Activated CD4-positive, alpha-beta memory T cell treated with anti-CD3 and anti-CD28 coated beads for 36 hours (primary cell): Measurements from ENCODE around the gene TCEA2. TPM values are rescaled to one million over a fixed set of nuclear protein-coding genes. Genes with fewer than 3 reads are reported as not detected.
"Not testable (repeated sequence)": the region's sequence is repeated elsewhere in the genome, so short reads cannot be mapped to it uniquely, and the experiment has no call there.

Experiments used
- CTCF ChIA-PET: fragments of 350-600 bp; sonication (Branson Sonifier 250); formaldehyde crosslinking; loops from one replicate; lab custom pipeline; 2021; ENCODE audit warnings: antibody characterized with exemption, inconsistent platforms; lab: Charles Lee
- POLR2A ChIA-PET: fragments of 350-600 bp; sonication (Branson Sonifier 250); formaldehyde crosslinking; loops from one replicate; lab custom pipeline; 2021; ENCODE audit warnings: antibody characterized with exemption; lab: Charles Lee
- DNase-seq: peaks from one replicate; pipeline ENCODE4 v3.0.0-alpha.2; 2020
- H3K27ac Mint-ChIP-seq: one replicate; pipeline ENCODE4 v1.8.0; 2021; ENCODE audit warnings: mixed read lengths
- H3K27me3 Mint-ChIP-seq: one replicate; pipeline ENCODE4 v1.8.0; 2021; ENCODE audit warnings: mixed read lengths
- H3K36me3 Mint-ChIP-seq: one replicate; pipeline ENCODE4 v1.8.0; 2021; ENCODE audit warnings: mixed read lengths
- H3K4me1 Mint-ChIP-seq: one replicate; pipeline ENCODE4 v1.8.0; 2021; ENCODE audit warnings: low read depth, mixed read lengths
- H3K4me3 Mint-ChIP-seq: one replicate; pipeline ENCODE4 v1.8.0; 2021; ENCODE audit warnings: mild to moderate bottlenecking, mixed read lengths
- H3K9me3 Mint-ChIP-seq: one replicate; pipeline ENCODE4 v1.8.0; 2021; ENCODE audit warnings: mixed read lengths
- intact Hi-C: fragments of 100-400 bp; cut with micrococcal nuclease; formaldehyde crosslinking; loops from one replicate; pipeline ENCODE4 v1.15.1; 2023
- total RNA-seq, 2 experiments: library from RNA; stranded (reverse); gene quantifications; one replicate each; pipeline ENCODE4 v1.2.3, GENCODE V29; 2021

Gene TCEA2
- total RNA-seq, 2 experiments from 2014 or later, result 27.3 to 29.9 TPM

DNA sequence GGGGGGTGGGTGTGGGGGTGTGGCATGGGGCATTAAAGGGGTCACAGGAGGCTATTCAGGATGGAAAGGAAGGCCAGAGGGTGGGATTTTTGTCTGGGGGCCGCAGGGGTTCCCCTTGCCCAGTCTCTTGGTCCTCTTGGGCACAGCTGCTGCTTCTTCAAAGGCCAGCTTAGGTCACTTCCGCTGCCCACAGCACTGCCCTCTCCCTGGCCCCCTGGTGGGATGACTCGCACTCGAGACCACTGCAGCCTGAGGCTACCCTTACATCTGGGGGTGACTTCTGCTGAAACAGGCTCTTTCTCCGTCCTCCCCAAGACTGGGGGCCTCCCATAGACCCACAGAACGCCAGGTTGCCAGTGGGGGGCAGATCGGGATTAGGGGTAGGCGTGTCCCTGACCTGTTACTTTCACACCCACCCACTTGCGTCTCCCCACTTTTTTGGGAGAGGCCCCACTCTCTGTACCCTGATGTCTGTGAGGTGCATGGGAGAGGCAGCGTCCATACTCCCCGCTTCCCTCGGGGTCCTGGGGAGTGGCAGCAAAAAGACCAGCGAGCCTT, 19.9 kb downstream of the TCEA2 start:
- Mint-ChIP-seq H3K4me3 (peak overlapping the region; percentile 72), H3K36me3 (no peaks in the 10 kb centered on the region), H3K27me3 (peaks cover 3% of the 10 kb centered on the region), H3K4me1 (peaks cover 20% of the 10 kb centered on the region), H3K9me3 (peaks cover 5% of the 10 kb centered on the region), H3K27ac (no peak overlapping the region)
- ChIA-PET POLR2A (interaction anchor here (0.6 to 1.3 kb wide), 2 partner anchors 73 to 297 kb away, joined by 3 read pairs; no protein-coding TSS in a partner anchor), CTCF (interaction anchor here (0.6 to 5.1 kb wide), 10 partner anchors 13 to 447 kb away, joined by 3 to 51 read pairs (median 4); no protein-coding TSS in a partner anchor)
- intact Hi-C loops, result loop anchor here (1.0 kb wide), 1 partner anchor 37 kb away; no protein-coding TSS in a partner anchor
- peak; percentile 13 for DNase-seq

- H3K27me3 Mint-ChIP-seq, result peaks cover 3% of the 10 kb centered on the region
- H3K4me3 Mint-ChIP-seq, result peak overlapping the region; percentile 72
- intact Hi-C loops, result loop anchor here (1.0 kb wide), 1 partner anchor 37 kb away; no protein-coding TSS in a partner anchor
- POLR2A ChIA-PET, result interaction anchor here (1.3 kb wide), 1 partner anchor 298 kb away, joined by 3 read pairs; no protein-coding TSS in a partner anchor
- no peak overlapping the region for H3K27ac Mint-ChIP-seq
- CTCF ChIA-PET, result interaction anchor here (0.6 to 5.1 kb wide), 17 partner anchors 8 to 447 kb away, joined by 3 to 51 read pairs (median 3); partner anchors contain the start of genes NPBWR2 and SAMD10
- H3K9me3 Mint-ChIP-seq, result peaks cover 9% of the 10 kb centered on the region
- no peaks in the 10 kb centered on the region for H3K36me3 Mint-ChIP-seq
- DNase-seq, result peak; percentile 80
- H3K4me1 Mint-ChIP-seq, result peaks cover 20% of the 10 kb centered on the region
These were observed 20.4 kb downstream of the TCEA2 start for GRCh38 chr20:64083378-64083803.

- H3K27ac Mint-ChIP-seq, result no peak within 1 kb of the TSS
- H3K9me3 Mint-ChIP-seq, result peaks cover 9% of the 10 kb centered on the region
- H3K36me3 Mint-ChIP-seq, result no peaks in the 10 kb centered on the region
- CTCF ChIA-PET, result interaction anchor here (0.6 to 5.1 kb wide), 17 partner anchors 9 to 202 kb away, joined by 3 to 51 read pairs (median 4); partner anchors contain the start of genes NPBWR2 and SAMD10
- H3K4me1 Mint-ChIP-seq, result peaks cover 20% of the 10 kb centered on the region
- POLR2A ChIA-PET, result interaction anchor here (1.2 to 1.3 kb wide), 2 partner anchors 219 to 298 kb away, joined by 3 read pairs; partner anchors contain the start of gene TPD52L2
- intact Hi-C loops, result loop anchor here (1.0 kb wide), 1 partner anchor 36 kb away; no protein-coding TSS in a partner anchor
- H3K27me3 Mint-ChIP-seq, result peaks cover 3% of the 10 kb centered on the region
- H3K4me3 Mint-ChIP-seq, result peak within 1 kb of the TSS; percentile 72
- no peak for DNase-seq
These were observed 21.0 kb downstream of the TCEA2 start, which contains the start of gene LKAAEAR1 for GRCh38 chr20:64083804-64084684. LKAAEAR1 (minus strand) TSS chr20:64084398; CDS start chr20:64084219, 179 bp downstream.

- H3K36me3 Mint-ChIP-seq, result no peaks in the 10 kb centered on the region
- H3K4me1 Mint-ChIP-seq, result peaks cover 20% of the 10 kb centered on the region
- ChIA-PET POLR2A (interaction anchor here (1.2 kb wide), 1 partner anchor 219 kb away, joined by 3 read pairs; the partner anchor contains the start of gene TPD52L2), CTCF (interaction anchor here (0.7 to 5.1 kb wide), 5 partner anchors 18 to 201 kb away, joined by 4 to 51 read pairs (median 11); no protein-coding TSS in a partner anchor)
- intact Hi-C loops, result no loop called here
- H3K27ac Mint-ChIP-seq, result no peak overlapping the region
- peak overlapping the region; percentile 67 for H3K4me3 Mint-ChIP-seq
- peaks cover 9% of the 10 kb centered on the region for H3K9me3 Mint-ChIP-seq
- H3K27me3 Mint-ChIP-seq, result peaks cover 3% of the 10 kb centered on the region
- DNase-seq, result no peak
These were observed 21.7 kb downstream of the TCEA2 start for GRCh38 chr20:64084685-64085152.

DNA sequence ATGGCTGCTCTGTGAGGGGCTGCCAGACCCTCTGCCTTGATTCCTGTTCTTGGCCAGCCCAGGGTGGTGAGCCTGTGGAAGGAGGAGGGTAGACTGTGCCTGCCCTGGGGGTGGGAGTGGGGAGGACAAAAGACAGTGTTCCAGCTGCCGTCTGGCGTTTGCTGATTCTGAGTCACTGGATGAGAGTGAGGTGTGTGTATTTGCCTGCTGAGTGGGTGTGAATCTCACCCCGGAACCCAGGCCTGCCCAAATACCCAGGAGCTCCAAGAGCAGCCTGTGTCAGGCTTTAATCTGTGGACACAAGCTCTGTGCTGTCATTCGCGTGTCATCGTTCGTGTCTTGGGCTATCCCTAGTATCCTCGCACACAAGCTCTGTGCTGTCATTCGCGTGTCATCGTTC, 23.8 kb downstream of the TCEA2 start:
- Mint-ChIP-seq H3K27me3 (peaks cover 3% of the 10 kb centered on the region), H3K27ac (no peak overlapping the region), H3K4me3 (no peak overlapping the region), H3K9me3 (peaks cover 9% of the 10 kb centered on the region), H3K36me3 (no peaks in the 10 kb centered on the region), H3K4me1 (peaks cover 16% of the 10 kb centered on the region)
- no peak for DNase-seq
- CTCF ChIA-PET, result no interaction called here
- intact Hi-C loops, result no loop called here
- POLR2A ChIA-PET, result no interaction called here

GRCh38 chr20:64087226-64087825, 24.3 kb downstream of the TCEA2 start:
- peaks cover 12% of the 10 kb centered on the region for H3K4me1 Mint-ChIP-seq
- intact Hi-C loops, DNase-seq, H3K4me3 Mint-ChIP-seq, H3K36me3 Mint-ChIP-seq, H3K9me3 Mint-ChIP-seq, CTCF ChIA-PET, H3K27me3 Mint-ChIP-seq, H3K27ac Mint-ChIP-seq, POLR2A ChIA-PET: not testable (repeated sequence)

- H3K27me3 Mint-ChIP-seq, result not testable (repeated sequence)
- CTCF ChIA-PET, result interaction anchor here (1.2 kb wide), 1 partner anchor 13 kb away, joined by 3 read pairs; no protein-coding TSS in a partner anchor
These were observed 25.6 kb downstream of the TCEA2 start for GRCh38 chr20:64088586-64088985.

GRCh38 chr20:64090165-64090564, 27.2 kb downstream of the TCEA2 start:
- ChIA-PET POLR2A (no interaction called here), CTCF (interaction anchor here (1.9 kb wide), 1 partner anchor 31 kb away, joined by 7 read pairs; no protein-coding TSS in a partner anchor)
- intact Hi-C loops, result no loop called here

More at GRCh38 chr20:64088586-64088985, 25.6 kb downstream of the TCEA2 start:
- H3K4me3 Mint-ChIP-seq, intact Hi-C loops, H3K9me3 Mint-ChIP-seq, H3K36me3 Mint-ChIP-seq, H3K27ac Mint-ChIP-seq, POLR2A ChIA-PET, H3K4me1 Mint-ChIP-seq, DNase-seq: not testable (repeated sequence)

GRCh38 chr20:64091340-64091739, 28.3 kb downstream of the TCEA2 start:
- CTCF ChIA-PET, result interaction anchor here (1.0 to 1.1 kb wide), 2 partner anchors 11 to 450 kb away, joined by 3 read pairs; no protein-coding TSS in a partner anchor
- Mint-ChIP-seq H3K4me1 (no peaks in the 10 kb centered on the region), H3K4me3 (no peak overlapping the region), H3K27me3 (no peaks in the 10 kb centered on the region), H3K27ac (no peak overlapping the region), H3K9me3 (peaks cover 9% of the 10 kb centered on the region), H3K36me3 (no peaks in the 10 kb centered on the region)
- no peak for DNase-seq
- POLR2A ChIA-PET, result no interaction called here
- intact Hi-C loops, result no loop called here

More at GRCh38 chr20:64090165-64090564, 27.2 kb downstream of the TCEA2 start:
- H3K4me1 Mint-ChIP-seq, result no peaks in the 10 kb centered on the region
- H3K27me3 Mint-ChIP-seq, result no peaks in the 10 kb centered on the region
- H3K27ac Mint-ChIP-seq, result no peak overlapping the region
- H3K9me3 Mint-ChIP-seq, result peaks cover 9% of the 10 kb centered on the region
- no peak for DNase-seq
- H3K36me3 Mint-ChIP-seq, result no peaks in the 10 kb centered on the region
- H3K4me3 Mint-ChIP-seq, result no peak overlapping the region

- Mint-ChIP-seq H3K4me3 (no peak overlapping the region), H3K27ac (no peak overlapping the region), H3K4me1 (no peaks in the 10 kb centered on the region), H3K27me3 (no peaks in the 10 kb centered on the region), H3K9me3 (peaks cover 9% of the 10 kb centered on the region), H3K36me3 (no peaks in the 10 kb centered on the region)
- POLR2A ChIA-PET, result no interaction called here
- DNase-seq, result no peak
- CTCF ChIA-PET, result interaction anchor here (1.0 to 1.1 kb wide), 2 partner anchors 11 to 450 kb away, joined by 3 read pairs; no protein-coding TSS in a partner anchor
- intact Hi-C loops, result no loop called here
These were observed 28.8 kb downstream of the TCEA2 start for GRCh38 chr20:64091770-64092169.
